SH-SY5Y (cell line): ENCODE data around the gene GARIN1A.

Experiments used
- GATA2 ChIP-seq: IDR thresholded peaks from 2 replicates; pipeline ENCODE4 v1.6.1; 2011; ENCODE audit warnings: mild to moderate bottlenecking, low read depth, low read length
- GATA3 ChIP-seq: IDR thresholded peaks from 2 replicates; pipeline ENCODE4 v1.6.1; 2011; ENCODE audit warnings: low read depth, mild to moderate bottlenecking, low read length, moderate library complexity

GRCh38 chr7:128714701-128715495 lies 42.8 kb downstream of the GARIN1A start:
- TF ChIP-seq GATA2 = no peak
- TF ChIP-seq GATA3 = no peak
